Ovary (tissue), 3 donors: Measurements from ENCODE around the gene KEL.

ENCODE experiments used
- CTCF ChIP-seq, 3 donors: fragments of 450-650 bp in 2 of 3; fragments of 200-600 bp in 1 of 3; IDR thresholded peaks; one replicate each; pipeline versions ENCODE4 v1.5.1 to v1.8.0; 2016 to 2022; ENCODE audit warnings: antibody characterized with exemption in 3 of 3, mild to moderate bottlenecking in 1 of 3
- EP300 ChIP-seq: sonication (generic); formaldehyde crosslinking; IDR thresholded peaks from one replicate; pipeline ENCODE4 v1.6.1; 2017; ENCODE audit warnings: antibody characterized with exemption
- donor health status: DM: no; HTN: no; CAD: no.

GRCh38 chr7:142942746-142943145, 19.4 kb downstream of the KEL start:
- TF ChIP-seq CTCF (IDR thresholded peaks at IDR 0.05) (no peak), EP300 (no peak)
